ENCODE measurements around the gene SERPIND1.

- TF ChIP-seq CTCF (IDR thresholded peaks at IDR 0.05; ENCODE audit: low read depth, low read length, poor library complexity, severe bottlenecking) (no peak), EZH2phosphoT487 (IDR thresholded peaks at IDR 0.05; ENCODE audit: borderline replicate concordance, low read length) (no peak)
These were observed 969 bp downstream of the SERPIND1 start for GRCh38 chr22:20774882-20775281.

Data from DOHH2 (cell line).